Keratinocyte (primary cell): ENCODE data around the gene GPM6B. TPM values are rescaled to one million over a fixed set of nuclear protein-coding genes. Genes with fewer than 3 reads are reported as not detected.

Experiments
- DNase-seq: peaks from one replicate; pipeline ENCODE4 v3.0.0-alpha.2; 2011; ENCODE audit warnings: low read depth, missing footprints, low spot score
- FAIRE-seq: peaks from 2 replicates; lab custom pipeline; 2011; peaks lifted over from hg19 to GRCh38; lab: Jason Lieb, UNC
- H2AFZ ChIP-seq: 2 replicates; pipeline ENCODE4 v1.6.0; 2012; ENCODE audit warnings: low read length, control low read depth, inconsistent platforms; ENCODE audit not compliant: control insufficient read depth
- H3K27ac ChIP-seq: 2 replicates; pipeline ENCODE4 v1.5.1; 2011; ENCODE audit warnings: low read length; ENCODE audit not compliant: control insufficient read depth, insufficient read depth
- H3K27me3 ChIP-seq: 3 replicates; pipeline ENCODE4 v1.6.0; 2011; ENCODE audit warnings: low read length; ENCODE audit not compliant: control insufficient read depth, insufficient read depth; ENCODE audit errors: extremely low read depth
- H3K36me3 ChIP-seq, 2 experiments: 2 replicates in 1 of 2; 3 replicates in 1 of 2; pipeline ENCODE4 v1.5.1; 2011; ENCODE audit warnings: low read length in 2 of 2, mild to moderate bottlenecking in 1 of 2; ENCODE audit not compliant: control insufficient read depth in 2 of 2, insufficient read depth in 2 of 2; ENCODE audit errors: extremely low read depth in 1 of 2
- H3K4me1 ChIP-seq: 3 replicates; pipeline ENCODE4 v1.5.1; 2011; ENCODE audit warnings: low read length; ENCODE audit not compliant: control insufficient read depth, insufficient read depth; ENCODE audit errors: extremely low read depth
- H3K4me2 ChIP-seq: 3 replicates; pipeline ENCODE4 v1.6.0; 2011; ENCODE audit warnings: low read depth, low read length; ENCODE audit not compliant: control insufficient read depth, insufficient read depth; ENCODE audit errors: extremely low read depth
- H3K4me3 ChIP-seq, 3 experiments: fragments of 200-600 bp in 1 of 3; sonication (generic) in 1 of 3; 2 replicates in 2 of 3; 3 replicates in 1 of 3; pipeline ENCODE4 v1.5.1; 2011 to 2016; ENCODE audit warnings: low read length in 3 of 3, mild to moderate bottlenecking in 3 of 3, control low read depth in 2 of 3, inconsistent platforms in 1 of 3, low read depth in 1 of 3, mixed read lengths in 1 of 3, mixed run types in 1 of 3, moderate library complexity in 1 of 3; ENCODE audit not compliant: control insufficient read depth in 2 of 3, insufficient read depth in 2 of 3; ENCODE audit errors: extremely low read depth in 1 of 3
- H3K79me2 ChIP-seq: 2 replicates; pipeline ENCODE4 v1.6.0; 2012; ENCODE audit warnings: low read length; ENCODE audit not compliant: control insufficient read depth, insufficient read depth
- H3K9ac ChIP-seq: 3 replicates; pipeline ENCODE4 v1.6.0; 2011; ENCODE audit warnings: low read length; ENCODE audit not compliant: control insufficient read depth, insufficient read depth; ENCODE audit errors: extremely low read depth
- H3K9me1 ChIP-seq: 3 replicates; pipeline ENCODE4 v1.6.0; 2011; ENCODE audit warnings: low read length; ENCODE audit not compliant: control insufficient read depth, insufficient read depth; ENCODE audit errors: extremely low read depth
- H3K9me3 ChIP-seq: 2 replicates; pipeline ENCODE4 v1.5.1; 2012; ENCODE audit warnings: low read depth, low read length; ENCODE audit not compliant: control insufficient read depth
- H4K20me1 ChIP-seq: 3 replicates; pipeline ENCODE4 v1.6.0; 2011; ENCODE audit warnings: low read length; ENCODE audit not compliant: control insufficient read depth, insufficient read depth; ENCODE audit errors: extremely low read depth
- EZH2 ChIP-seq: IDR thresholded peaks from one replicate; pipeline ENCODE4 v1.6.1; 2012; ENCODE audit warnings: inconsistent platforms, mild to moderate bottlenecking, low read length, moderate library complexity
- dilution Hi-C: fragments of 300-500 bp; cut with MboI; formaldehyde crosslinking; loops from one replicate; pipeline ENCODE4 v1.7.0; 2020; ENCODE audit warnings: low sequenced_read_pairs; ENCODE audit not compliant: extremely low pct_ligation_motif_present
- polyA plus RNA-seq, 5 experiments: library from polyadenylated mRNA; depleted of rRNA in 3 of 5; stranded (reverse) in 3 of 5; stranded (forward) in 1 of 5; unstranded in 1 of 5; fragments of >200 nt; gene quantifications; 1 replicate in 1 of 5; 2 replicates in 3 of 5; 3 replicates in 1 of 5; pipeline versions ENCODE4 v1.2.1 to v1.2.3, GENCODE V29; 2011 to 2012; ENCODE audit warnings: missing spikeins in 2 of 5, low read depth in 1 of 5, low replicate concordance in 1 of 5
- TF ChIP-seq, protein P1 (sequence below), 3 experiments: IDR thresholded peaks in 1 of 3; conservative IDR thresholded peaks in 1 of 3; optimal IDR thresholded peaks in 1 of 3; 2 replicates in 2 of 3; 3 replicates in 1 of 3; pipeline versions ENCODE3 to v1.5.1; 2011; ENCODE audit warnings: low read length in 3 of 3, mild to moderate bottlenecking in 3 of 3, moderate library complexity in 2 of 3, control low read depth in 1 of 3, inconsistent platforms in 1 of 3; ENCODE audit not compliant: insufficient read depth in 2 of 3; ENCODE audit errors: extremely low read depth in 1 of 3

Gene GPM6B
- polyA plus RNA-seq, 1 donor (not counting 4 experiments of a cell fraction or from before 2014, with no cell fraction given) = 0.26 TPM

DNA sequence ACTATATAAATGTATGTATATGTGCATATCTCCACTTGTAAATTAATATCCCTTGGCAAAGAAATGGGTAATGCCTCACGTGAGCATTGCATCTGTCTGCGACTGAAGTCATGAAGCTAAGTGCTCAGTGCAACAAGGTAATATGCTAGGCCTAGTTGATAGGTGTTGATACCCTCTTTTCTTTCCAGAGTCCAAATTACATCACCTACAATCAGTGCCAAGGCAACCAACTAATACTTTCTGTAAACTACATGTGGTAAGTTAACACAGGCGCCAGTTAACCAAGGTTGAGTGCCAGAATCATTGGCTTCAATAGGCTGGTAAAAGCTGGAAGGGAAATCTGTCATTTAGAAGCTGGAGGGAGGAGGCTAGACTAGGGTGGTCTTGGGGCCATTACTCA is 41.1 kb downstream of the GPM6B start:
- no peaks in the 10 kb centered on the region for H3K9me3 ChIP-seq
- no peaks in the 10 kb centered on the region for H4K20me1 ChIP-seq
- peaks cover 0 to 8% of the 10 kb centered on the region in 2 experiments for H3K36me3 ChIP-seq
- dilution Hi-C loops = no loop called here
- H3K79me2 ChIP-seq = no peaks in the 10 kb centered on the region
- DNase-seq (no peak), FAIRE-seq (no peak)
- no peak overlapping the region for H3K27ac ChIP-seq
- TF ChIP-seq EZH2 = no peak
- TF ChIP-seq, protein P1, sequence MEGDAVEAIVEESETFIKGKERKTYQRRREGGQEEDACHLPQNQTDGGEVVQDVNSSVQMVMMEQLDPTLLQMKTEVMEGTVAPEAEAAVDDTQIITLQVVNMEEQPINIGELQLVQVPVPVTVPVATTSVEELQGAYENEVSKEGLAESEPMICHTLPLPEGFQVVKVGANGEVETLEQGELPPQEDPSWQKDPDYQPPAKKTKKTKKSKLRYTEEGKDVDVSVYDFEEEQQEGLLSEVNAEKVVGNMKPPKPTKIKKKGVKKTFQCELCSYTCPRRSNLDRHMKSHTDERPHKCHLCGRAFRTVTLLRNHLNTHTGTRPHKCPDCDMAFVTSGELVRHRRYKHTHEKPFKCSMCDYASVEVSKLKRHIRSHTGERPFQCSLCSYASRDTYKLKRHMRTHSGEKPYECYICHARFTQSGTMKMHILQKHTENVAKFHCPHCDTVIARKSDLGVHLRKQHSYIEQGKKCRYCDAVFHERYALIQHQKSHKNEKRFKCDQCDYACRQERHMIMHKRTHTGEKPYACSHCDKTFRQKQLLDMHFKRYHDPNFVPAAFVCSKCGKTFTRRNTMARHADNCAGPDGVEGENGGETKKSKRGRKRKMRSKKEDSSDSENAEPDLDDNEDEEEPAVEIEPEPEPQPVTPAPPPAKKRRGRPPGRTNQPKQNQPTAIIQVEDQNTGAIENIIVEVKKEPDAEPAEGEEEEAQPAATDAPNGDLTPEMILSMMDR (optimal IDR thresholded peaks at IDR 0.05 in 1 of 3, IDR thresholded peaks at IDR 0.05 in 1 of 3, conservative IDR thresholded peaks at IDR 0.05 in 1 of 3; ENCODE audit: extremely low read depth in 1 of 3, insufficient read depth in 2 of 3, low read length in 3 of 3) = no peak
- no peak overlapping the region for H3K4me3 ChIP-seq
- H3K4me1 ChIP-seq = no peaks in the 10 kb centered on the region
- no peak overlapping the region for H3K4me2 ChIP-seq
- H3K9me1 ChIP-seq = no peaks in the 10 kb centered on the region
- H3K9ac ChIP-seq = no peak overlapping the region
- H2AFZ ChIP-seq = no peak overlapping the region
- no peaks in the 10 kb centered on the region for H3K27me3 ChIP-seq

DNA sequence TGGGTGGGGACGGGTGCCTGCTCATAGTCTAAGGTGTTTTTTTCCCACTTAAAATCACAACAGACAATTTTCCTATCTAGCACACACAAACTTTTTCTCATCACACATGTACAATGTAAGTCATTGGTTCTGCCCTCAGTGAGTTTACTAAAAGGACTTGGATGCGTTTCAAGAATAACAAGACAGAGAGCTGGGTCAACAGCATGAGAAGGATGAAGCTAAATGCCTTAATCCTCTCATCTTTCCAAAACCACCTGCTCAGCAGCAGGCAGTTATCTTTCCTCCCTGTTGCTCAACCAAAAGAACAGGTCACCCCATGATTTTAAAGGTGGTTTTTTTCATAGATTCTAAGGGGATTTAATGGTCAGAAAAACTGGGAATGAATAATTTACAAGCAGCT is 42.2 kb downstream of the GPM6B start:
- Histone ChIP-seq H3K9me3 (no peaks in the 10 kb centered on the region), H3K36me3 (peaks cover under 1 to 10% of the 10 kb centered on the region in 2 experiments), H3K27ac (no peak overlapping the region), H3K9ac (no peak overlapping the region), H3K9me1 (no peaks in the 10 kb centered on the region), H3K4me3 (no peak overlapping the region), H3K4me2 (no peak overlapping the region), H3K4me1 (no peaks in the 10 kb centered on the region), H4K20me1 (no peaks in the 10 kb centered on the region), H3K79me2 (no peaks in the 10 kb centered on the region), H2AFZ (no peak overlapping the region), H3K27me3 (no peaks in the 10 kb centered on the region)
- TF ChIP-seq, protein P1 (optimal IDR thresholded peaks at IDR 0.05 in 1 of 3, IDR thresholded peaks at IDR 0.05 in 1 of 3, conservative IDR thresholded peaks at IDR 0.05 in 1 of 3; ENCODE audit: extremely low read depth in 1 of 3, insufficient read depth in 2 of 3, low read length in 3 of 3) = no peak
- no peak for TF ChIP-seq EZH2
- FAIRE-seq (no peak), DNase-seq (no peak)
- dilution Hi-C loops = no loop called here
